Measurements from ENCODE around the gene SIM1. TPM values are rescaled to one million over a fixed set of nuclear protein-coding genes. Genes with fewer than 3 reads are reported as not detected.

Gene SIM1
- polyA plus RNA-seq, 1 experiment: 32.9 TPM

- TF ChIP-seq CTCF (IDR thresholded peaks at IDR 0.05; ENCODE audit: insufficient read depth, low read depth, low read length): no peak
- CTCF ChIA-PET: no interaction called here
- DNase-seq (ENCODE audit: low read depth): no peak
Observed at GRCh38 chr6:100382767-100383195, 81.9 kb downstream of the SIM1 start.

GRCh38 chr6:100382031-100382430 lies 82.7 kb downstream of the SIM1 start:
- TF ChIP-seq CTCF (IDR thresholded peaks at IDR 0.05; ENCODE audit: insufficient read depth, low read depth, low read length): no peak
- no peak for DNase-seq (ENCODE audit: low read depth)
- POLR2A ChIA-PET: interaction anchor here (0.6 kb wide), 1 partner anchor 53 kb away, joined by 3 read pairs; no protein-coding TSS in a partner anchor

More at GRCh38 chr6:100382767-100383195, 81.9 kb downstream of the SIM1 start:
- POLR2A ChIA-PET: no interaction called here
- Histone ChIP-seq H3K36me3 (ENCODE audit: control insufficient read depth, insufficient read depth, low read length) (no peaks in the 10 kb centered on the region), H3K4me3 (ENCODE audit: low read depth, low read length) (no peak overlapping the region), H3K27me3 (ENCODE audit: control insufficient read depth, insufficient read depth, low read length) (no peaks in the 10 kb centered on the region)

DNA sequence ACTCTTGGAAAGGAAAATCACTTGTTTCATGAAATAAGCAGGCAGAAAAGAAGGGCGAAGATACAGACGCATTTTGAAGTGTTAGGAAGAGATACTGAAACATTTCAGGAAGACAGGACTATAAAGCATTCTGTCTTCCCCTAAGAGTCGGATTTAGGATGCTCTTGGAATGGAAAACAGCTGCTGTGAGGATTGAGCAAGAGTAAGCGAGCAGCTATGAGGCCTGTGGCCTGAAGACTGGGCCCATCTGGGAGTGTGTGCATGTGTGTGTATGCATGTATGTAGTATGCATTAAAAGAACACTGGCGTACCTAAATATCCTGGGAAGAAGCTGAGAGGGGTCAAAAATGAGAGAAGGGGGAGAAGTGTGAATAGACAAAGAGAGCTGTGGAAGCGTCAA lies 83.6 kb downstream of the SIM1 start:
- TF ChIP-seq CTCF (IDR thresholded peaks at IDR 0.05; ENCODE audit: insufficient read depth, low read depth, low read length): no peak
- no peaks in the 10 kb centered on the region for H3K36me3 ChIP-seq (ENCODE audit: control insufficient read depth, insufficient read depth, low read length)
- H3K4me3 ChIP-seq (ENCODE audit: low read depth, low read length): no peak overlapping the region
- POLR2A ChIA-PET: no interaction called here
- H3K27me3 ChIP-seq (ENCODE audit: control insufficient read depth, insufficient read depth, low read length): no peaks in the 10 kb centered on the region
- DNase-seq (ENCODE audit: low read depth): no peak
- CTCF ChIA-PET: interaction anchor here (0.7 kb wide), 1 partner anchor 260 kb away, joined by 3 read pairs; no protein-coding TSS in a partner anchor

More at GRCh38 chr6:100382031-100382430, 82.7 kb downstream of the SIM1 start:
- H3K36me3 ChIP-seq (ENCODE audit: control insufficient read depth, insufficient read depth, low read length): no peaks in the 10 kb centered on the region
- H3K27me3 ChIP-seq (ENCODE audit: control insufficient read depth, insufficient read depth, low read length): no peaks in the 10 kb centered on the region
- no peak overlapping the region for H3K4me3 ChIP-seq (ENCODE audit: low read depth, low read length)
- CTCF ChIA-PET: no interaction called here

DNA sequence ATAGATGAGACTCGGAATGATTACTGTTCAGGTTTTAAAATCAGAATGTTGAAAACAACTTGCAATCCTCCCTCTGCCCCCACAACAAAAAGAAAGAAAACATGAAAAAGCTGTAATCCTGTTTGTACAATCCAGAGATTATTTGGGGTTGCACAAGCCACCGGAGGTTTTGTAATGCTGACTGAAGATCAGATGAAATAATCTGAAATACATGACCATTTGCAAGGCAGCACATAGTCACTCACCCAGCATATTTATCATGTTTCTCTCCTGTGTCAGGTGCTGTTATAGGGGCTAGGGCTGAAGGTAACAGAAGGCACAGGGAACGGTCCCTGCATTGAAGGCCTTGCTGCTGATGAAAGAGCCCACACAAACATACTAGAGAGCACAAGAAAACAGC lies 85.3 kb downstream of the SIM1 start:
- DNase-seq (ENCODE audit: low read depth): no peak

DNA sequence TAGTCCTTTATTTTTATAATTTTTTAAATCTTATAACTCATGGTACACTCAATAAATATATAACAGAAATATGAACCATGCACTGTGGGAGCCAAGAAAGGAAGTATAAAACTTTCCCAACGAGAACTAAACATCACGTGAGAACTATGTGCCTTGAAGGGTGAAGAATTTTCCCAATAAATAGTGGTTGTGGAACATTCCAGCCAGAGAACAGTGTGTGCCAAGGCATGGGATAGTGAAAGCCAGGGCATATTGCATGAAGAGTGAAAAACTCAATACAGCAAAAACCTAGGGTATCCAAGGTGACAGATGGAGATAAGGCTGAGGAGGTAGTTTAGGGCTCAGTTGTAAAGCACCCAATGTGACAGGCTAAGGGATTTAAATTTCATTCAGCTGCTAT lies 86.1 kb downstream of the SIM1 start:
- DNase-seq (ENCODE audit: low read depth): no peak
- Histone ChIP-seq H3K27me3 (ENCODE audit: control insufficient read depth, insufficient read depth, low read length) (no peaks in the 10 kb centered on the region), H3K36me3 (ENCODE audit: control insufficient read depth, insufficient read depth, low read length) (no peaks in the 10 kb centered on the region), H3K4me3 (ENCODE audit: low read depth, low read length) (no peak overlapping the region)
- ChIA-PET POLR2A (no interaction called here), CTCF (no interaction called here)
- no peak for TF ChIP-seq CTCF (IDR thresholded peaks at IDR 0.05; ENCODE audit: insufficient read depth, low read depth, low read length)

More for the DNA sequence above, 85.3 kb downstream of the SIM1 start:
- CTCF ChIA-PET: no interaction called here
- Histone ChIP-seq H3K27me3 (ENCODE audit: control insufficient read depth, insufficient read depth, low read length) (no peaks in the 10 kb centered on the region), H3K4me3 (ENCODE audit: low read depth, low read length) (no peak overlapping the region), H3K36me3 (ENCODE audit: control insufficient read depth, insufficient read depth, low read length) (no peaks in the 10 kb centered on the region)
- POLR2A ChIA-PET: no interaction called here
- no peak for TF ChIP-seq CTCF (IDR thresholded peaks at IDR 0.05; ENCODE audit: insufficient read depth, low read depth, low read length)

Measured in BJ (cell line).